ENCODE measurements around the gene NPAS3.

DNA sequence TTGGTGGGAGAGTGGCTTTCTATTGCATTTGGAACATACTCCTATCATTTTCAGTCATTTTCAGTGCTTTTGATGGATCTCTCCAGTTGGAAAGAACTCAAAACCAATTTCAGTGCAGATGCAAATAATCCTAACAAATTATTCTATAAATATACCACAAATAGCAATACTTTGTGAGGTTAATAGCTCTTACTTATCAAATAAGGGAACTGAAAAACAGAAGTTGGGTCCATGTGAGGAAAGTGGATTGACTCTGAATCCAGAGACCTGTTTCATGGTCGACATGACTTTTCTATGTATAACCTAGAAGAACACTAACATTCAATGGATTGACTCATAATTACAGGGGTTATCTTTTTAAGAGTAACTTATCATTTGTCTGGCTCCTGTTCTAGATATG lies 763.6 kb downstream of the NPAS3 start:
- TF ChIP-seq, protein P1, sequence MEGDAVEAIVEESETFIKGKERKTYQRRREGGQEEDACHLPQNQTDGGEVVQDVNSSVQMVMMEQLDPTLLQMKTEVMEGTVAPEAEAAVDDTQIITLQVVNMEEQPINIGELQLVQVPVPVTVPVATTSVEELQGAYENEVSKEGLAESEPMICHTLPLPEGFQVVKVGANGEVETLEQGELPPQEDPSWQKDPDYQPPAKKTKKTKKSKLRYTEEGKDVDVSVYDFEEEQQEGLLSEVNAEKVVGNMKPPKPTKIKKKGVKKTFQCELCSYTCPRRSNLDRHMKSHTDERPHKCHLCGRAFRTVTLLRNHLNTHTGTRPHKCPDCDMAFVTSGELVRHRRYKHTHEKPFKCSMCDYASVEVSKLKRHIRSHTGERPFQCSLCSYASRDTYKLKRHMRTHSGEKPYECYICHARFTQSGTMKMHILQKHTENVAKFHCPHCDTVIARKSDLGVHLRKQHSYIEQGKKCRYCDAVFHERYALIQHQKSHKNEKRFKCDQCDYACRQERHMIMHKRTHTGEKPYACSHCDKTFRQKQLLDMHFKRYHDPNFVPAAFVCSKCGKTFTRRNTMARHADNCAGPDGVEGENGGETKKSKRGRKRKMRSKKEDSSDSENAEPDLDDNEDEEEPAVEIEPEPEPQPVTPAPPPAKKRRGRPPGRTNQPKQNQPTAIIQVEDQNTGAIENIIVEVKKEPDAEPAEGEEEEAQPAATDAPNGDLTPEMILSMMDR (IDR thresholded peaks at IDR 0.05), result no peak
- no peak for TF ChIP-seq ZFX (IDR thresholded peaks at IDR 0.05; ENCODE audit: borderline replicate concordance)

All from 22Rv1 (cell line).